Hepatic stellate cell (primary cell): ENCODE data around the gene ADAMTS9.
"Not testable (repeated sequence)": the region's sequence is repeated elsewhere in the genome, so short reads cannot be mapped to it uniquely, and the experiment has no call there.

ENCODE experiments used
- DNase-seq: peaks from one replicate; pipeline ENCODE4 v3.0.0; 2011; ENCODE audit warnings: low spot score

Gene ADAMTS9

DNA sequence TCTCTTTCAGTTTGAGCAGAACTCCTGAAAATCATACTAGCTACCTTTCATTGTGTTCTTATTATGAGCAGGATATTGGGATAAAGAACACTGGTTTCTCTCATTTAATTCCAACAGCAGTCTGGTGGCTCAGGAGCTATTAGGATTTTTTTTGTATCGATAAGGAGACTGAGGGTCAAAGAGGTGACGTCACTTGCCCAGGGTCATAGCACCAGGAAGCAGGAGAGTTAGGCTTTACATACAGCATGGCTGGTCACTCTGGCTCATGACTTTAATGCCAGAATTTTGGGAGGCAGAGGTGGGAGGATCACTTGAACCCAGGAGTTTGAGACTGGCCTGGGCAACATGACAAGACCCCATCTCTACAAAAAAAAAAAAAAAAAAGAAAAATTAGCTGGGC is 113.6 kb downstream of the ADAMTS9 start:
- no peak for DNase-seq

- DNase-seq, result no peak
Measured at GRCh38 chr3:64571982-64572381, 115.8 kb downstream of the ADAMTS9 start.

DNA sequence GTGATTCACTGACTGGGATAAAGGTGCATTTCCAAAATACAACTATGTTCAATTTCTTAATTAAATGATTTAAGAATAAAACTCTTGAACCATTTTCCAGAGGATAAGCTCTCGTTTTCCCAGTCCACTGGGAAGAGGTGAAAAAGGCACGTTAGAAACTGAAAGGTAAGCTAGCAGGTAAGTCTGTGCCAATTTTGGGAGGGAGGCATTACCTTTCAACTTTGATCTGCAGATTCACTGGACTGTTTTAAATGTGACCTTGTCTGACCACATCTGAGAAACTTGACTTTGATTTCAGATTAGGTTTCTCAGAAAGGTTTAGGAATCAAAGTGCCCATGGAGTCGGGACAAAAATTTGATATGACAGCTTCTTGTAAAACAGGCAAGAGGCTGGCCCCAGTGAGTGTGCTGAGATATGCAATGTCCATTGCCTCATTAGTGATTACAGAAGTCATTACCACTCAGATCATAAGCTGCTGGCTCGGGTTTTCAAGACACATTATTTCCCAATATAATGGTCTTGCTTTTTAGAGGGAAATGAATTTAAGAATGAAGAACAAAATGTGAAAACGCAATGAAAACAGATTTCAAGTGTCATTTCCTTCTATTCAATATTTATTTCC is 118.8 kb downstream of the ADAMTS9 start:
- DNase-seq, result no peak

DNA sequence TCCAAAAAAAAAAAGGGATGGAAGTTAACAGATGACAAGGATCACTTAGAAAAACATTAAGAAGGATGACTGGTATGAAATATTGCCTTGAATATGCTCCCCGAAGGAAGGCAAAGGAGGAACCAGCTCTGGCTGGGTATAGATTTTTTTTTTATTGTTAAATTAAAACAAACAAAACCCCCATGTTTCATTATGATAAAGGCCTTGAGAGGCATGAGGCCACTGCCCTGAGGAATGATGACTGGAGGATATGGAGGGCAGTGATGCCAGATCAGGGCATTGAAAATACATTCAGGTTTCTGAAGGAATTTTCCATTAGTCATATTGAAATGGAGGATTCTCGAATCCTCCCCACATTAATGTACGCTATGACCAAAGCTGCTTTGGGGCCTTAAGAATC is 120.9 kb downstream of the ADAMTS9 start:
- DNase-seq, result no peak

DNA sequence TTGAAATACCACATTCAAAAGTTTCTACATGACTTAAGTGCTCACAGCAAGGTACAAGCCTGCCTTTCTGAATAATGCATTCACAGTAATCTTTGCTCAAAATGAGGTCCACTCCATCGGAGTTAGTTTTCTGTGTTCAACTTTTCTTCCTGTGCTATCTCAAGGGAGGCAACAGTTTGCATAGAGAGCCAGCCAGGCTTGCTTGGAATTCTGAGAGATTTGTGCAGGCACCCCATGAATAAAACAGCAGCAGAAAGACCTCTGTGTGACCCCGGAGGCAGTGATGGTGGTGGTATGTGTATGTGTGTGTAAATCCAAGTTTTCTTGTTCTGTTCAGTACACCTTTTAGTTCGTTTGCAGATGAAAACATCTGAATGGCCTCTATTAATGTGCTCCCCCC is 124.0 kb downstream of the ADAMTS9 start:
- DNase-seq, result no peak

GRCh38 chr3:64561868-64562267 is 125.9 kb downstream of the ADAMTS9 start:
- DNase-seq, result no peak

DNA sequence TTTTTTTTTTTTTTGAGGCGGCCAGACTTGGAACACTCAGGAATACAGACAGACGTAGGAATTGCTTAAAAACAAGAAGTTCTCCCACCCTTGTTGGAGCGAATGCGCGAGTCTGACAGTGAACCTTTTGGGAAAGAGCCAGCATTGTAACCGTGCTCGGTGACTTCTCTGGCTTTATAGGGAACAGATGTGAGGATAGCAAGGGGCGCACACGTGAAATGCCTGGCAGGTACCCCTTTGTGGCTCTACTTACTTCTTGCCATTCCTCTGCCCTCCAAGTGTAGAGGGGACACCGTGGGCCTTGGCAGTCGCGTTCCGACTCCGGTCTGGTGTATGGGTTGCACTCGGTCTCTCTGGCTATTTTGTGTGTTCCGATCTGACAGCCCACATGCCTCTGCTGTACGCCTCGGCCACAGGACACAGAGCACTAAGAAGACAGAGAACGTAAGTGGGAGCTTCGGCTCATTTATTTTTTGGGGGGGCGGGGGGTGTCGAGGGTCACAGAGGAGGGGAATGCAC is 126.4 kb downstream of the ADAMTS9 start:
- DNase-seq, result no peak

- DNase-seq, result no peak
Measured at GRCh38 chr3:64560791-64561190, 127.0 kb downstream of the ADAMTS9 start.

DNA sequence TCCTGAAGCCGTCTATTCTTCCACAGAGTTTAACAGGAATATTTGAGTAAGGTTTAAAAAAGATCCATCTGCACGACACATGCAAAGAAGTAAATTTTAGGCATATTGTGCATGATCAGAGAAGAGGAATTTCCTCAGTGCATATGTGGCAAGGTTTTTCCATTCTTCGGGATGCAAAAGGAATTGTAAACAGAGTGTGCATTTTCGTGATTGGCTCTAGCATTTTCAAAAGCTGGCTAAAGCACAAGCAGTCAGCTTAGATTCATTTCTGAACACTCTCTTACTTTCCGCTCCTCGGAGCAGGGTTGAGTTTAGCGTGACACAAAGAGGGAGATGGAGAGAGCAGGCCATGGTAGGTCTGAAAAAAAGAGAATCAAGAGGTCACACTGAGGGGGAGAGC is 128.2 kb downstream of the ADAMTS9 start:
- no peak for DNase-seq

- no peak for DNase-seq
Measured at GRCh38 chr3:64556046-64556445, 131.8 kb downstream of the ADAMTS9 start.

DNA sequence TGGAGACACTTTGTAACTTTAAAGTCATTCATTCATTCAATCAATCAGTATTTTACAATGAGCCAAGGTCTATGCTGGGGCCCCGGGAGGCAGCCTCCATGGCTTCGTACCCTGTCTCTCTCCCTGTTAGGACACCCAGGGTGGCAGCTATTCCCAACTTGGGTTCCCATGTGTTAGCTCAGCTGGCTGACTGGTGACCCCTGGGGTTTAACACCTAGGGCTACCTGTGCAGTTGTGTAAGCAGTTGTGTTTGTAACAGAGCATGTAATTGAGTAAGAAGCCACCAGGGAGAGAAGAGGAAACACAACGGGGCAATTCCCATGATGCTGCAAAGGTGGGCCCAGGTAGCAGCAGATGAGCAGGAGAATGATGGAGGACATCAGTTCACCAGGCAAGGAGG is 132.4 kb downstream of the ADAMTS9 start:
- DNase-seq, result no peak

- no peak for DNase-seq
Measured at GRCh38 chr3:64554096-64554920, 133.5 kb downstream of the ADAMTS9 start.

GRCh38 chr3:64552966-64553365 is 134.8 kb downstream of the ADAMTS9 start:
- no peak for DNase-seq

- no peak for DNase-seq
Measured at GRCh38 chr3:64552160-64552559, 135.6 kb downstream of the ADAMTS9 start.

DNA sequence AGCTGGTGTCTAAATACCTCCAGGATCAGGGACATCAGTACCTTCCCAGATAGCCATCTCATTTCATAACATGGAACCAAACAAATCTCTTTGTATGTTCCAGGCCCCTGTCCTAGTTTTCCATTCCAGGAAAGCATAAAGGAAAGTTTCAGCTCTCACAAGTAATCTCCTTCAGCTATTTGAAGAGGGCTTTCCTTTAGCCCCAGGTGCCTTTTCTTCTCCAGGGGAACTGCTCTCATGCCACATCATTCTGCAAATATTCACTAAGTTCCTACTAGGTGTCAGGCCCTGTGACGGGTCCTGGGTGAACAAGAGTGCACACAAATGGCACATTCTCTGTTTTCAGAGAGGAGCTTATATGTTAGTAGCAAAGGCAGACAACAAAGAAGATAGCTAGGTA is 136.1 kb downstream of the ADAMTS9 start:
- DNase-seq, result no peak

- no peak for DNase-seq
Measured at GRCh38 chr3:64550745-64551144, 137.1 kb downstream of the ADAMTS9 start.

DNA sequence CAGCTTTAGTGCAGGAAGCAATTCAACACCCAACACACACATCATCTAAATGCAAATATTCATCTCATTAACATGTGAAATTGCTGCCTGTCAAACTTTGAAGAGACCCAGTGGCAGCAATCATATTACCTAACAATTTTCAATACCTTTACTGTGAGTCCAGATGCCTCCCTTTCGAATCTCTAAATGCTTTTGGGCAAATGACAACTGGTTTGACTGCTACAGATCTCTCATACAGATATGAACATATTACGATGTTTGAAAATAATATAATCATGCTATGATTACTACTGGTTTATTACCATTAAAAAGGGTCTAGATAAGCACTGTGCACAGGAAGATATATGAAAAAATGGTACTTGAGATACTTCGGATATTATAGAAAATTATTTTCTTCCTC is 137.9 kb downstream of the ADAMTS9 start:
- no peak for DNase-seq

- DNase-seq, result no peak
Measured at GRCh38 chr3:64548200-64548889, 139.5 kb downstream of the ADAMTS9 start.

- no peak for DNase-seq
Measured at GRCh38 chr3:64546856-64547255, 140.9 kb downstream of the ADAMTS9 start.

DNA sequence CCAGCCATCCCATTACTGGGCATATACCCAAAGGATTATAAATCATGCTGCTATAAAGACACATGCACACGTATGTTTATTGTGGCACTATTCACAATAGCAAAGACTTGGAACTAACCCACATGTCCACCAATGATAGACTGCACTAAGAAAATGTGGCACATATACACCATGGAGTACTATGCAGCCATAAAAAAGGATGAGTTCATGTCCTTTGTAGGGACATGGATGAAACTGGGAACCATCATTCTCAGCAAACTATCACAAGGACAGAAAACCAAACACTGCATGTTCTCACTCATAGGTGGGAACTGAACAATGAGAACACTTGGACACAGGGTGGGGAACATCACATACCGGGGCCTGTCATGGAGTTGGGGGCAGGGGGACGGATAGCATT is 142.6 kb downstream of the ADAMTS9 start:
- DNase-seq, result not testable (repeated sequence)

DNA sequence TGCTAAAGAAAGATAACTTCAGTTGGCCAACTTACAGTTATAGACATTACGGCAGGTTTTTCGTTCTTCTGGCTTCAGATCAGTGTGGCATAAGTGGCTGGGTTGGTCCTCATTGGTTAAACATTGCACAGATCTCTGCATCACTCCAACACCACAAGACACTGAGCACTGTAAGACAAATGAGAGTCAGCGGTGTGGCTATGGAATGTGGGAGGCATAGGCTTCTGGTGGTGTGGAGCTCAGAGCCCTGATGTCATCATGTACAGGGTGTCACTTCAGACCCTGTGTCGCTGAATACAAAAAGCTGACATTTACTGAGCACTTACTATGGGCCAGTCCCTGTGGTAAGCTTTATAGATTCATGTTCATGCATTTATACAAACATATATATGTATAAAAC is 146.0 kb downstream of the ADAMTS9 start:
- DNase-seq, result no peak

DNA sequence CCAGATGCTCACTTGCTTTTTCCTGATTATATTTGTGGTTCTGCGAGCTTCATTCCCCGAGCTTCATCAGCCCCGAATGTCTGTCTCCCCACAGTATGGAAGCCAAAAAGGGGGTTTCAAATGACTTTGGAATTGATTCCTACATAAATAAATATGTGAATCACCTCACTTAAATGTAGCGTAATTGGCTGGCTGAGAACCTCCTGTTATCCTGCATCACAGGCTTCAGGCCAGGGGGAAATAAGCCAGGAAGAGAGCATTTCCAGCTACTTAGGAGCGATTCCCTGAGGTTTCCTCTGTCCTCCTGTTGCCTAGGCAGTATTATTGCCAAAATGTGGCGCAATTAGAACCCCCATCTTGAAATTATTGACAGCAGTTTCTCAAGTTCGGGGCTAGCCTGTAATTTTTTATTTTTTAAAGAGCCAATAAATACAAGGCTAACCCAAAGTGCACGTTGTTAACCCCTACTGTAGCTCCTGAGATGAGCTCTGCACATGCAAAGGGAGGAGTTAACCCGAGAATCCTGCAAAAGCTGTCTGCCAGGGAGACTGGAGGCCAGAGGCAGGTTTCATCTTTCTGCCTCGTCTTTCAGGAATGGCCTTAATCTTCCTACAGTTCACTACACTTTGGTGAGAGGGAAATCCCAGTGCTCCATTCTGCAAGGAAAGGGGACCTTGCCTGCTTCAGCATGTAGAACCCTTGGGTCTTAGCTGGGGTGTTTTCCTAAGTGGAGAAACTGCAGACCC is 148.2 kb downstream of the ADAMTS9 start:
- DNase-seq, result no peak
